Transverse colon (tissue), 4 donors: ENCODE data around the gene ENPP6. TPM values are rescaled to one million over a fixed set of nuclear protein-coding genes. Genes with fewer than 3 reads are reported as not detected.

Experiments used
- DNase-seq: peaks from one replicate; pipeline ENCODE4 v3.0.0-alpha.2; 2019
- H3K27ac ChIP-seq, 4 donors: fragments of 200-600 bp; sonication (generic); 2 replicates each; pipeline ENCODE4 v1.5.1; 2016 to 2018; ENCODE audit warnings: inconsistent platforms in 4 of 4
- H3K27me3 ChIP-seq: fragments of 200-600 bp; sonication (generic); 2 replicates; pipeline ENCODE4 v1.5.1; 2017; ENCODE audit warnings: inconsistent platforms
- H3K36me3 ChIP-seq, 4 donors: fragments of 200-600 bp; sonication (generic); 2 replicates each; pipeline ENCODE4 v1.5.1; 2017 to 2019; ENCODE audit warnings: inconsistent platforms in 4 of 4
- H3K4me1 ChIP-seq, 4 donors: fragments of 200-600 bp; sonication (generic); 2 replicates each; pipeline ENCODE4 v1.5.1; 2017 to 2020; ENCODE audit warnings: inconsistent platforms in 4 of 4
- H3K4me3 ChIP-seq, 4 donors: fragments of 200-600 bp; sonication (generic); 1 replicate in 1 of 4; 2 replicates in 3 of 4; pipeline versions ENCODE4 v1.5.1 to v1.6.1; 2017 to 2019; ENCODE audit warnings: inconsistent platforms in 4 of 4
- H3K9me3 ChIP-seq, 2 donors: fragments of 200-600 bp; sonication (generic); 2 replicates each; pipeline ENCODE4 v1.5.1; 2017 to 2019; ENCODE audit warnings: inconsistent platforms in 2 of 2
- CTCF ChIP-seq, 5 experiments: fragments of 200-600 bp in 3 of 5; fragments of 450-650 bp in 2 of 5; sonication (generic) in 3 of 5; IDR thresholded peaks; 1 replicate in 2 of 5; 2 replicates in 3 of 5; pipeline ENCODE4 v1.5.1; 2016 to 2017; ENCODE audit warnings: antibody characterized with exemption in 5 of 5, inconsistent platforms in 3 of 5, mild to moderate bottlenecking in 2 of 5, moderate library complexity in 1 of 5
- EP300 ChIP-seq: sonication (generic); formaldehyde crosslinking; IDR thresholded peaks from one replicate; pipeline ENCODE4 v1.6.1; 2017; ENCODE audit warnings: antibody characterized with exemption, low read depth
- POLR2A ChIP-seq: fragments of 450-650 bp; IDR thresholded peaks from one replicate; pipeline ENCODE4 v1.6.1; 2016; ENCODE audit warnings: antibody characterized with exemption, mild to moderate bottlenecking, moderate library complexity
- POLR2AphosphoS5 ChIP-seq, 3 donors: sonication (generic); formaldehyde crosslinking; IDR thresholded peaks; one replicate each; pipeline ENCODE4 v1.6.1; 2016; ENCODE audit warnings: antibody characterized with exemption in 3 of 3
- WGBS, 2 donors: methylation state at CpG; one replicate each; pipeline ENCODE4 v1.1.5; 2018; ENCODE audit warnings: low coverage in 1 of 2; 5-methylcytosine and 5-hydroxymethylcytosine counted together
- in situ Hi-C, 4 donors: fragments of 200-750 bp; cut with MboI; loops; one replicate each; pipeline versions ENCODE4 v1.15.0 to v1.15.1; 2017; ENCODE audit warnings: low sequenced_read_pairs in 3 of 4, low pct_ligation_motif_present in 1 of 4, low pct_unique_long_range_greater_than_20kb in 1 of 4
- intact Hi-C: fragments of 100-400 bp; cut with DNase I; formaldehyde crosslinking; loops from one replicate; pipeline ENCODE4 v1.15.1; 2023; ENCODE audit warnings: low total_unique reads
- total RNA-seq, 4 donors: library from RNA; depleted of rRNA; stranded (reverse); fragments of >200 nt; gene quantifications; one replicate each; pipeline ENCODE4 v1.1.0, GENCODE V29; 2016

The ENPP6 gene
- total RNA-seq, 4 donors from 2014 or later, result 0.14 to 0.64 TPM; not detected in 2

GRCh38 chr4:184096561-184097240, 121.0 kb downstream of the ENPP6 start:
- intact Hi-C loops, result loop anchor here (10.0 kb wide), 1 partner anchor 642 kb away; no protein-coding TSS in a partner anchor
- Histone ChIP-seq H3K4me1 (peaks cover 0 to 5% (median 0%) of the 10 kb centered on the region in 4 donors), H3K36me3 (no peaks in the 10 kb centered on the region), H3K27ac (no peak overlapping the region), H3K9me3 (no peaks in the 10 kb centered on the region), H3K27me3 (no peaks in the 10 kb centered on the region), H3K4me3 (peak overlapping the region in 2 of 4 donors; percentile 5 to 31)
- TF ChIP-seq POLR2A (no peak), EP300 (no peak), POLR2AphosphoS5 (IDR thresholded peaks at IDR 0.05) (no peak), CTCF (IDR thresholded peaks at IDR 0.05) (no peak)
- no peak for DNase-seq
- WGBS, 2 donors, result 69 to 81% methylated on average over 6 to 13 of the region's 13 CpGs
- in situ Hi-C loops, result no loop called here

GRCh38 chr4:184094532-184095159, 123.0 kb downstream of the ENPP6 start:
- in situ Hi-C loops, result no loop called here
- Histone ChIP-seq H3K4me1 (peaks cover 0 to 5% (median 0%) of the 10 kb centered on the region in 4 donors), H3K9me3 (no peaks in the 10 kb centered on the region), H3K27ac (no peak overlapping the region), H3K36me3 (no peaks in the 10 kb centered on the region), H3K4me3 (no peak overlapping the region), H3K27me3 (no peaks in the 10 kb centered on the region)
- 60 to 67% methylated on average over 3 to 8 of the region's 8 CpGs for WGBS, 2 donors
- DNase-seq, result no peak
- TF ChIP-seq EP300, result no peak
- TF ChIP-seq POLR2A, result no peak
- TF ChIP-seq CTCF (IDR thresholded peaks at IDR 0.05), result no peak
- TF ChIP-seq POLR2AphosphoS5 (IDR thresholded peaks at IDR 0.05), result no peak
- intact Hi-C loops, result loop anchor here (10.0 kb wide), 1 partner anchor 640 kb away; no protein-coding TSS in a partner anchor

- Histone ChIP-seq H3K36me3 (no peaks in the 10 kb centered on the region), H3K27ac (no peak overlapping the region), H3K4me1 (peaks cover 0 to under 1% (median 0%) of the 10 kb centered on the region in 4 donors), H3K27me3 (no peaks in the 10 kb centered on the region), H3K9me3 (peaks cover 0 to 5% of the 10 kb centered on the region in 2 donors), H3K4me3 (no peak overlapping the region)
- intact Hi-C loops, result loop anchor here (10.0 kb wide), 1 partner anchor 637 kb away; no protein-coding TSS in a partner anchor
- in situ Hi-C loops, result no loop called here
- TF ChIP-seq POLR2AphosphoS5 (IDR thresholded peaks at IDR 0.05), result no peak
- no peak for TF ChIP-seq CTCF (IDR thresholded peaks at IDR 0.05)
- no peak for TF ChIP-seq EP300
- TF ChIP-seq POLR2A, result no peak
- no peak for DNase-seq
- WGBS, 2 donors, result 80 to 88% methylated on average over 4 to 9 of the region's 9 CpGs
These were observed 125.7 kb downstream of the ENPP6 start for GRCh38 chr4:184091986-184092385.

- Histone ChIP-seq H3K36me3 (no peaks in the 10 kb centered on the region), H3K4me1 (no peaks in the 10 kb centered on the region), H3K27ac (no peak overlapping the region), H3K4me3 (no peak overlapping the region), H3K27me3 (no peaks in the 10 kb centered on the region), H3K9me3 (peaks cover 0 to 5% of the 10 kb centered on the region in 2 donors)
- in situ Hi-C loops (no loop called here), intact Hi-C loops (loop anchor here (10.0 kb wide), 1 partner anchor 636 kb away; no protein-coding TSS in a partner anchor)
- no peak for DNase-seq
- TF ChIP-seq CTCF (IDR thresholded peaks at IDR 0.05) (no peak), EP300 (no peak), POLR2A (no peak), POLR2AphosphoS5 (IDR thresholded peaks at IDR 0.05) (no peak)
- WGBS, 2 donors, result 86 to 93% methylated on average over 3 of the region's 3 CpGs
These were observed 127.1 kb downstream of the ENPP6 start for GRCh38 chr4:184090571-184090970.
